ENCODE measurements around the gene CKAP5.

- TF ChIP-seq CTCF (IDR thresholded peaks at IDR 0.05) (no peak), POLR2A (IDR thresholded peaks at IDR 0.05) (no peak)
Measured at GRCh38 chr11:46747150-46747549, 98.9 kb downstream of the CKAP5 start.
